HL-60 (cell line): ENCODE data around the gene ANKS1B.

ENCODE experiments used
- DNase-seq, 2 experiments: peaks; one replicate each; pipeline ENCODE4 v3.0.0-alpha.2; 2010 to 2020; ENCODE audit warnings: low read depth in 1 of 2, low spot score in 1 of 2
- H3K27ac ChIP-seq: fragments of 250-450 bp; sonication (Bioruptor Pico); replicated peaks from 2 replicates; pipeline ENCODE4 v1.5.1; 2020; ENCODE audit warnings: mild to moderate bottlenecking, moderate library complexity
- H3K27me3 ChIP-seq: fragments of 250-450 bp; sonication (Bioruptor Pico); 2 replicates; pipeline ENCODE4 v1.5.1; 2021; ENCODE audit warnings: mild to moderate bottlenecking, moderate library complexity; ENCODE audit not compliant: insufficient read depth, poor library complexity, severe bottlenecking
- H3K4me3 ChIP-seq: replicated peaks from 2 replicates; pipeline ENCODE4 v1.5.1; 2011; ENCODE audit warnings: mild to moderate bottlenecking, control low read depth, low read length; ENCODE audit not compliant: insufficient read depth
- GABPA ChIP-seq: IDR thresholded peaks from 2 replicates; pipeline ENCODE4 v1.6.1; 2012; ENCODE audit warnings: low read depth
- POLR2AphosphoS5 ChIP-seq: IDR thresholded peaks from 2 replicates; pipeline ENCODE4 v1.6.1; 2012; ENCODE audit warnings: low read depth
- REST ChIP-seq: IDR thresholded peaks from 2 replicates; pipeline ENCODE4 v1.6.1; 2012; ENCODE audit warnings: low read depth; ENCODE audit not compliant: insufficient replicate concordance
- SPI1 ChIP-seq: IDR thresholded peaks from 2 replicates; pipeline ENCODE4 v1.6.1; 2012; ENCODE audit warnings: low read depth, mild to moderate bottlenecking, borderline replicate concordance
- TF ChIP-seq, protein P1 (sequence below): IDR thresholded peaks from one replicate; pipeline ENCODE4 v1.5.1; 2011; ENCODE audit warnings: low read length, control low read depth, inconsistent platforms; ENCODE audit not compliant: insufficient read depth

ANKS1B gene

DNA sequence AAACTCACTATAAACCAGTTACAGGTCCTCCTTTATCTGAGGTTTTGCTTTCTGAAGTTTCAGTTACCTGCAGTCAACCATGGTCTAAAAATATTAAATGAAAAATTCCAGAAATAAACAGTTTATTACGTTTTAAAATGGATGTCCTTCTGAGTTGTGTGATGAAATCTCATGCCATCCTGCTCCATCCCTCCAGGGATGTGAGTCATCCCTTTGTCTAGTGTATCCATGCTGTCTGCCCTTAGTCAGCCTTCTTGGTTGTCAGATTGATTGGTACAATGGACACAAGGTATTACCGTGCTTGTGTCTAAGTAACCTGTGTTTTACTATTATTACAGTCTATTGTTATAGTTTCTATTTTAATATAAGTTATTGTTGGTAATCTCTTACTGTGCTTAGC is 1011.3 kb downstream of the ANKS1B start:
- no peak overlapping the region for H3K4me3 ChIP-seq
- no peak for DNase-seq
- H3K27ac ChIP-seq: no peak overlapping the region

GRCh38 chr12:98970950-98971349 is 1013.8 kb downstream of the ANKS1B start:
- DNase-seq: no peak
- H3K4me3 ChIP-seq: no peak overlapping the region

More for the DNA sequence above, 1011.3 kb downstream of the ANKS1B start:
- H3K27me3 ChIP-seq: no peaks in the 10 kb centered on the region
- TF ChIP-seq GABPA (no peak), POLR2AphosphoS5 (no peak), REST (no peak), SPI1 (no peak)
- TF ChIP-seq, protein P1, sequence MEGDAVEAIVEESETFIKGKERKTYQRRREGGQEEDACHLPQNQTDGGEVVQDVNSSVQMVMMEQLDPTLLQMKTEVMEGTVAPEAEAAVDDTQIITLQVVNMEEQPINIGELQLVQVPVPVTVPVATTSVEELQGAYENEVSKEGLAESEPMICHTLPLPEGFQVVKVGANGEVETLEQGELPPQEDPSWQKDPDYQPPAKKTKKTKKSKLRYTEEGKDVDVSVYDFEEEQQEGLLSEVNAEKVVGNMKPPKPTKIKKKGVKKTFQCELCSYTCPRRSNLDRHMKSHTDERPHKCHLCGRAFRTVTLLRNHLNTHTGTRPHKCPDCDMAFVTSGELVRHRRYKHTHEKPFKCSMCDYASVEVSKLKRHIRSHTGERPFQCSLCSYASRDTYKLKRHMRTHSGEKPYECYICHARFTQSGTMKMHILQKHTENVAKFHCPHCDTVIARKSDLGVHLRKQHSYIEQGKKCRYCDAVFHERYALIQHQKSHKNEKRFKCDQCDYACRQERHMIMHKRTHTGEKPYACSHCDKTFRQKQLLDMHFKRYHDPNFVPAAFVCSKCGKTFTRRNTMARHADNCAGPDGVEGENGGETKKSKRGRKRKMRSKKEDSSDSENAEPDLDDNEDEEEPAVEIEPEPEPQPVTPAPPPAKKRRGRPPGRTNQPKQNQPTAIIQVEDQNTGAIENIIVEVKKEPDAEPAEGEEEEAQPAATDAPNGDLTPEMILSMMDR: no peak

GRCh38 chr12:98970210-98970609 is 1014.5 kb downstream of the ANKS1B start:
- TF ChIP-seq SPI1 (no peak), REST (no peak), POLR2AphosphoS5 (no peak), GABPA (no peak)
- TF ChIP-seq, protein P1: no peak
- Histone ChIP-seq H3K27ac (no peak overlapping the region), H3K4me3 (no peak overlapping the region), H3K27me3 (no peaks in the 10 kb centered on the region)
- DNase-seq: no peak

More at GRCh38 chr12:98970950-98971349, 1013.8 kb downstream of the ANKS1B start:
- no peaks in the 10 kb centered on the region for H3K27me3 ChIP-seq
- H3K27ac ChIP-seq: no peak overlapping the region
- no peak for TF ChIP-seq GABPA
- no peak for TF ChIP-seq REST
- no peak for TF ChIP-seq POLR2AphosphoS5
- TF ChIP-seq, protein P1: no peak
- no peak for TF ChIP-seq SPI1
